ENCODE results near the gene CARMIL1.
A peak's percentile ranks its signal among the peaks of the same experiment; 100 is the strongest.

The CARMIL1 gene

DNA sequence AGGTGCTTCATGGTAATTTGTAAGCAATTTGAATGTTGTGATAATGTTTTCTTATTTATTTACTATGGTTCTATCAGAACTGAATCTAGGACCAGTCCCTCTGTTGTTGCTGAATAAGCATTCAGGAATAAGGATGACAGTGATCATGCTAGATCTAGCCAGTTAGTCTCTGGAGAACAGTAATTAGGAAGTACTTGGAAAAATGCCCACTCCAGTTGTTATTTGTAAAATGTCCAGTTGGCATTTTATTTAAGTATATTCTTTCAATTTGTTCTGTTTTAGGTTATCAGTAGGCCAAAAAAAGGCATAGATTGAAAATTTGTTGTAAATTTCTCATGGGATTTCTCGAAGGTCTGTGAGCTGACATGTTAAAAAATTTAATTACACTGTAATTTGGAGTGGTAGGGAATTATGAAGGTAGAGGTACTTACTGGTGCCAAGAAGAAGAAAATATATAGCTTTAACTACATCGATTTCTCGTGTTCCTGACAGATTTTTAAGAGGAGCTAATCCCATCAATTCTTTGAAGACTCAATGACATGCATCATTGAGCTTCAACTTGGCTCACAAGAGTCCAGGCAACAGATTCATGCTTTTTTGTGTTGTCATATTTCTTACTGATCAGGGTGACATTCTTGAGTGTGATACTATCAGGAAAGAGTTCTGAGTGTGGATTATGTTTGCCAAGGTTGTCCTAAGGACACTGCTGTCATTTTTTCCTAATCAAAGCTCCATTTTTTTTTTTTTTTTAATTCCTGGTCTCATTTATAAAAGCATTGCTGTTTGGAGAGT lies 177.3 kb downstream of the CARMIL1 start:
- Mint-ChIP-seq H3K4me1 (peaks cover 3% of the 10 kb centered on the region), H3K27ac (no peak overlapping the region), H3K36me3 (peaks cover 16% of the 10 kb centered on the region), H3K27me3 (no peaks in the 10 kb centered on the region), H3K4me3 (no peak overlapping the region), H3K9me3 (no peaks in the 10 kb centered on the region)

DNA sequence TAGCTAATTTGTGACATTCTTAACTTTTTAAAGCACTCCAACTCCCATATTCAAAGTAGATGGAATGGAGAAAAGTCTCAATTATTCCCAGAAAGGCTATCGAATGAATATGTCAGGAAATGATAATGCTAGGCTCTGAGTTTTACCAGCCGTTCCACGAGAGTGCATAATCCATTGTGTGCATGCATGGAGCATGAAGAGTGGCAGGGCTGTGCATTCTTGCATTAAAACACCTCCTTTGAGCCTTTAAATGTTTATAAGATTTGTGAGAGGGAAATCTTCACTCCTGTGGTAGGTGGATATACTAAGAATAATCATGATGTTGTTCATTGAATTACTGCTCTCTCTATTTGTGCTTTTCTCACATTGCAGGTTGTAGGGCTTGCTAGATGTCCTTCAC lies 178.3 kb downstream of the CARMIL1 start:
- peaks cover 3% of the 10 kb centered on the region for H3K4me1 Mint-ChIP-seq
- H3K9me3 Mint-ChIP-seq: no peaks in the 10 kb centered on the region
- H3K36me3 Mint-ChIP-seq: peaks cover 17% of the 10 kb centered on the region
- H3K27me3 Mint-ChIP-seq: no peaks in the 10 kb centered on the region
- no peak overlapping the region for H3K4me3 Mint-ChIP-seq
- H3K27ac Mint-ChIP-seq: no peak overlapping the region

DNA sequence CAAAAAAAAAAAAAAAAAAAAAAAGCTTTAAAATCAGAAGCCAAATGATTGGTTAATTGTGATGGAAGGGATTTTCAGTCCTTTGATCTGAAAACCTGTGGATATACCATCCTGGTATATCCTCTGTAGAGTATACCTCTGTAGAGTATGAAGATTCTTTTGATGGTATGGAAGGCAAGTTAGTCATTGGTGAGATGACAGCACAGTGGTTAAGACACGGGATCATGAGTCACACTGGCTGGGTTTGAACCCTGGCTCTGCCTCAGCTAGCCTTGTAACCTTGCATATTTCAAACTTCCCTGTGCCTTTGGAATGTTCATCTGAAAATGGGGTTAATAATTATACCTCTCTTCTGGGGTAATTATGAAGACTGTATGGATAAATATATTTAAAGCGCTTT lies 179.3 kb downstream of the CARMIL1 start:
- Mint-ChIP-seq H3K36me3 (peaks cover 20% of the 10 kb centered on the region), H3K9me3 (no peaks in the 10 kb centered on the region), H3K27me3 (no peaks in the 10 kb centered on the region), H3K27ac (no peak overlapping the region), H3K4me3 (no peak overlapping the region), H3K4me1 (peaks cover 3% of the 10 kb centered on the region)

DNA sequence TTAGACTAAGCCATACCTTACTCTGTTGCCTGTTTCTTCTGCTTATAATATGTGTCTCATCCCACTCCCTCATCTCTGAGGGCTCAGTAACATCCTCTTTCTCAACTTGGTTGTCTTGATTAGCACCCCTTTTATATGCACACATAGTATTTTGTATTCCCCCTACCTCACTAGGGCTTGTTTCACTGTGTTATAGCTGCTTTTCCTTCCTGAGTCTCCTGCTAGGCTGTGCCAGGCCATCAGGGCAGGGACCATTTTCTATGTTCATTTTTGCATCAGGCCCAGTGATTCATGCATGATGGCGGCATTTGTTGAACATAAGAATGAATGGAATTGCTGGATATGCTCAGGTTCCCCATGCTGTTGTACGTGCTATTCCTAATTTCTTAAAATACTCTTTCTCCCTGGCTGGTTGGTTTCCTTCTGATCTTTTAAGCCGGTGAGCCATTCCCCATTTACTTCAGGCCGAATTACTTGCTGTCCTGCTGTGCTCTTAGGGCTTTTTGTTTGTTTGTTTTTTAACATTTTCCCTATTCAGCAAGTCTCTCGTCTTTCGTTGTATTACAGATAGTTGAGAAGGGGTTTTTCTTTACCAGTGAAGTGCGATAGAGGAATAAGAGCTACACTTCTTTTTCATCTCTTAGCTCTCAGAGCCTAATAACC lies 183.2 kb downstream of the CARMIL1 start:
- no peak overlapping the region for H3K4me3 Mint-ChIP-seq
- peaks cover 12% of the 10 kb centered on the region for H3K36me3 Mint-ChIP-seq
- H3K9me3 Mint-ChIP-seq: no peaks in the 10 kb centered on the region
- H3K27ac Mint-ChIP-seq: peak overlapping the region; percentile 24
- peaks cover 3% of the 10 kb centered on the region for H3K4me1 Mint-ChIP-seq
- H3K27me3 Mint-ChIP-seq: no peaks in the 10 kb centered on the region

DNA sequence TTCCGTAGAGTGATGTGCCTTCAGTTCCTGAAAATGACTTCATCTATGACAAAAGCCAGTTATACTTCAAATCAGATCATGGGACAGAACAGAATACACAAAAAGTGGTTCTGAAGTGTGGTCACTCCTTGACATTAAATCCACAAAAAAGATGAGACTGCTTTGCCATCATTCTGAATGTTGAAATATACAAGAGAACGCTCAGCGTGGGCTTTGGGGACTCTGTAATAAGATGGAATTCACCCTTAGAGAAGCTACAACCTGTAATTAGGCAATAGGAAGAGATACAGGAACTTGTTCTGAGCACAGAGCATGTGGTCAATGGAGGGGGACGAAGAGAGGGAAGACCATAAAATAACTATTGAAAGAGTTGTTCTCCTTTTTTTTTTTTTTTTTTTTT lies 184.3 kb downstream of the CARMIL1 start:
- Mint-ChIP-seq H3K9me3 (no peaks in the 10 kb centered on the region), H3K36me3 (peaks cover 10% of the 10 kb centered on the region), H3K27me3 (no peaks in the 10 kb centered on the region), H3K27ac (no peak overlapping the region), H3K4me1 (no peaks in the 10 kb centered on the region), H3K4me3 (no peak overlapping the region)

DNA sequence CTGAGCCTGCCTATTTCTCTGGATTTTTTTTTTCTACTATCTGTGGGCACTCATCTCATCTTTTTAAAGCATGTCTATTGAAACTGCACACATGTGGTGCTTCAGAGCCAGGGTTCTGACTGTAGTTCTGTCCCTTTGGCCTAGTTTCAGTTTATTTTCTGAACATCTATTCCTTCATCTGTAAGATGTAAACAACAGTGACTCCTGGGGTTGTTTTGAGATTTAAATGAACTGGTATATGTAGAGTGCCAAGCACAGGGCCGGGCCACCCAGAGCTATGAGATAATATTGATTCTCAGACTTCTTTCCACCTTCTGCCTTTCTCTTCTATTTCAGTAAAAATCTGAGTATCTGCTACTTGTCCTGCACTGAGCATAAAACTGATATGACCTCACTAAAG lies 185.1 kb downstream of the CARMIL1 start:
- H3K9me3 Mint-ChIP-seq: no peaks in the 10 kb centered on the region
- no peaks in the 10 kb centered on the region for H3K27me3 Mint-ChIP-seq
- no peaks in the 10 kb centered on the region for H3K4me1 Mint-ChIP-seq
- peaks cover 10% of the 10 kb centered on the region for H3K36me3 Mint-ChIP-seq
- no peak overlapping the region for H3K27ac Mint-ChIP-seq
- H3K4me3 Mint-ChIP-seq: no peak overlapping the region

DNA sequence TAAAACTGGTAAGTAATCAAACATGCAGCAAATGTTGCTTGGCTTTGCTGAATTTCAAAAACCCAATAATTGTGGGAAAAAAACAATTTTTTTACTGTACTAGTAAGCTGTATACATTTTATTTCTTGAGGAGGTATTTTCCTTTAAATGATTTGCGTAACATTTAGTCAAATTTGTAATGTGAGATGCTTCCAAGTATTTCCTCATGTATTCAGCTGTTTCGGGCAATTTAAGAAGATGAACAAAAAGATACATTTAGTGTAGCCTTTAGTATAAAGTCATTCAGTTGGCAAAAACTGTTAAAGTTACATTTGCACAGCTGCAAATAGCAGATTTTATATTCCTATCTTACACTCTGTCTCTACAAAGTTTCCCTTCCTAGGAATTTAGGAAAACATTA lies 186.8 kb downstream of the CARMIL1 start:
- Mint-ChIP-seq H3K27ac (no peak overlapping the region), H3K27me3 (no peaks in the 10 kb centered on the region), H3K36me3 (peaks cover 8% of the 10 kb centered on the region), H3K4me1 (no peaks in the 10 kb centered on the region), H3K4me3 (no peak overlapping the region), H3K9me3 (no peaks in the 10 kb centered on the region)

DNA sequence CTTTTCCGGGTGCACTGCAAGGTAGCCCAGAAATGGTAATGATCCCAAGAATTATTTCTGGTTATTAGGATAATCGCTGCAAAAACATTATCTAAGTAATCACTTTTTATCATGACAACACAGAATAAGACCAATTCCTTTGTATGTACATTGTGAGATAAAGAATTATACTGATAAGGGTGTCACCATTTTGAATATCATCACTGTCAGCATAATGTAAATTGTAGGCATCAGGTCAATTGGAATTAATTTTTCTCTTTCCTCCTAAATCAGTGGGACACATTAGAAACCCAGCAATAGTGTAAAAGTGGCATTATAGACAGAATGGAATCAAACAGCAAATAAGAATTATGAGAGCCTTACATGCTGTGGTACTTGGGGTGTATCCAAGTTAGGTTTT lies 189.7 kb downstream of the CARMIL1 start:
- Mint-ChIP-seq H3K4me3 (no peak overlapping the region), H3K36me3 (peaks cover 4% of the 10 kb centered on the region)

DNA sequence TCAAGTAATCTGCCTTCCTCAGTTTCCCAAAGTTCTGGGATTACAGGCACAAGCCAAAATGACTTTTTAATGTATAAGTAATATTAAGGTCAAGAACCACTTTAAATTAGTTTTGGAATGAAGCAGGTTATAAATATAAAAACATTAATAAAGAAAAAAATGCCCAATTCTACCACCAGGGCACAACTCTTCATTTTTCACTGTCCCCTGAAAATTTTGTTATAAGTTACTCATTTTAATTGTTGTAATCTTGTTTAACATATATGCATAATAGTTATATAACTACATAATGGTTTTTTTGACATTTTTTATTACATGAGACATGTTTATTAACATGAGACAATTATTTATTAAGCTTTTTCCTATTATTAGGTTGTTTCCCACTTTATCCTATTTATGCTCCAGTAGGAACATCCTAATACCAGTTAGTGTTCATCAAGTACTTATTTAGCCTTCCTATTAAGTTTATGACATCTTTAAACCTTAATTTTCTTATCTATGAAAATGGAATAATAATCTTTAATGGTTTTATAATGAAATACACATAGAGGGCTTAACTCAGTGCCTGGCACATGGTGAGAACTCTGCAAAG lies 190.7 kb downstream of the CARMIL1 start:
- Mint-ChIP-seq H3K4me1 (no peaks in the 10 kb centered on the region), H3K9me3 (no peaks in the 10 kb centered on the region), H3K27me3 (no peaks in the 10 kb centered on the region), H3K4me3 (no peak overlapping the region), H3K27ac (no peak overlapping the region), H3K36me3 (peaks cover 9% of the 10 kb centered on the region)

More for the DNA sequence above, 189.7 kb downstream of the CARMIL1 start:
- no peaks in the 10 kb centered on the region for H3K9me3 Mint-ChIP-seq
- H3K27me3 Mint-ChIP-seq: no peaks in the 10 kb centered on the region
- no peak overlapping the region for H3K27ac Mint-ChIP-seq
- no peaks in the 10 kb centered on the region for H3K4me1 Mint-ChIP-seq

DNA sequence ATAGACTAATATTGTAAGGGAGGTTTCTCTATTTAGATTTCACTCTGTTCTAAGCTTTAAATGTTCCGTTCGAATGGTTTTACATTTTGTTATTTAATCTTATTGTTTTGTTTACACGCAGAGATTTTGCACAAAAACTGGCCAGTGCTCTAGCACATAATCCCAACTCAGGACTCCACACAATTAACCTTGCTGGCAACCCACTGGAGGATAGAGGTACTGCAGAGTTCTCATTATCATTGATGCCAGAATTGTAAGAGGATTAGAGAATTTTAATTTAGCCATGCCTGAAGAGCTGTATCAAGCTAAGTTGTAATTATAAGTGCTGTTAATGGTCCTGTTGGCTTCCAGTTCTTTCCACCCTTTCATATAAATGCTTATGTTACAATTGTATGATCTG lies 193.1 kb downstream of the CARMIL1 start:
- Mint-ChIP-seq H3K4me1 (no peaks in the 10 kb centered on the region), H3K27ac (no peak overlapping the region), H3K9me3 (no peaks in the 10 kb centered on the region), H3K36me3 (peaks cover 13% of the 10 kb centered on the region), H3K4me3 (no peak overlapping the region), H3K27me3 (no peaks in the 10 kb centered on the region)

DNA sequence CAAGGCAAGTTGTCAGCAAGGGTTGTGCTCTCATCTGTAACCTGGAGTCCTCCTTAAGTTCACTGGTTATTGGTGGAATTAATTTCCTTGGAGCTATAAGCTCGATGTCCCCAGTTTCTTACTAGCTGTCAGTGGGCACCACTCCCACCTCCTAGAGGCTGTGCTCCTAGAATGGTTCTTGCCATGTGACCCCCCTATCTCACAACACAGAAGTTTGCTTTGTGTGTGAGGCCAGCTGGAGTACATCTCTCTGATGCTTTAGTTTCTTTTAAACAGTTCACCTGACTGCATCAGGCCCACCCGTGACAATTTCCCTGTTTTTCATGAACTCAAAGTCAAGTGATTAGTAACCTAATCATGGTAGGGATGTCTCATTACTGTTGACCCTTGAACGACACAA lies 193.7 kb downstream of the CARMIL1 start:
- Mint-ChIP-seq H3K4me1 (no peaks in the 10 kb centered on the region), H3K36me3 (peaks cover 13% of the 10 kb centered on the region), H3K4me3 (no peak overlapping the region), H3K27ac (no peak overlapping the region), H3K27me3 (no peaks in the 10 kb centered on the region), H3K9me3 (no peaks in the 10 kb centered on the region)

DNA sequence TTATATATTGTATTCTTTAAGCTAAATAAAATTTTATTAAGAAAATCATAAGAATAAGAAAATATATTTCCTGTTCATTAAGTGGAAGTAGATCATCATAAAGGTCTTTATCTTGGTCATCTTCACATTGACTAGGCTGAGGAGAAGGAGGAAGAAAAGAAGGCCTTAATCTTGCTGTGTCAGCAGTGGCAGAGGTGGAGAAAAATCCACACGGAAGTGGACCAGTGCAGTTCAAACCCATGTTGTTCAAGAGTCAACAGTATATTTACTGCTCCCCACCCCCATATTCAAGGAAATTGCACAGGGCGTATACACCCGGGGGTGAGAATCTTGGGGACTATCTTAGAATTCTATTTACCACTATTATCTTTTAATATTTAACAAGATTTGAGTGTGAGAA lies 194.3 kb downstream of the CARMIL1 start:
- H3K4me1 Mint-ChIP-seq: no peaks in the 10 kb centered on the region
- no peak overlapping the region for H3K4me3 Mint-ChIP-seq
- no peaks in the 10 kb centered on the region for H3K9me3 Mint-ChIP-seq
- H3K27ac Mint-ChIP-seq: peak overlapping the region; percentile 74
- H3K27me3 Mint-ChIP-seq: no peaks in the 10 kb centered on the region
- H3K36me3 Mint-ChIP-seq: peaks cover 13% of the 10 kb centered on the region

DNA sequence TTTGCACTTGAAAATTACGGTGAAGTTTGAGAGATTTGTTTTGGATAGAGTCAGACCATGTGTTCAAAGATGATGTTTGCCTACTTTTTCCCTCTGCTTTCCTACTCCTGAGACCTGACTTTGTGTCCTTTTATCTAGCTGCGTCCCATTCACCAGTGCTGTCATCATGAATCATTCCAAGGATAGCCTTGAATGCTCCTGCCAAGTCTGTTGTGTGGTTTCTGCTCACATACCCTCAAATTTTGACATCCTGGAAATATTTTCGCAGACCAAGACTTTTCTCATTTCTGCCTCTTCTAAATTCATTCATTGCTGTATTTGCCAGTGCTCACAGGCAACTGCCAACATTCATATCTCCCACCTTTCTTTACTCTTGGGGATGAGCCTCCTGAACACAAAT lies 197.0 kb downstream of the CARMIL1 start:
- Mint-ChIP-seq H3K27me3 (no peaks in the 10 kb centered on the region), H3K27ac (peak overlapping the region; percentile 32), H3K4me3 (no peak overlapping the region), H3K36me3 (peaks cover 20% of the 10 kb centered on the region), H3K4me1 (no peaks in the 10 kb centered on the region), H3K9me3 (no peaks in the 10 kb centered on the region)

DNA sequence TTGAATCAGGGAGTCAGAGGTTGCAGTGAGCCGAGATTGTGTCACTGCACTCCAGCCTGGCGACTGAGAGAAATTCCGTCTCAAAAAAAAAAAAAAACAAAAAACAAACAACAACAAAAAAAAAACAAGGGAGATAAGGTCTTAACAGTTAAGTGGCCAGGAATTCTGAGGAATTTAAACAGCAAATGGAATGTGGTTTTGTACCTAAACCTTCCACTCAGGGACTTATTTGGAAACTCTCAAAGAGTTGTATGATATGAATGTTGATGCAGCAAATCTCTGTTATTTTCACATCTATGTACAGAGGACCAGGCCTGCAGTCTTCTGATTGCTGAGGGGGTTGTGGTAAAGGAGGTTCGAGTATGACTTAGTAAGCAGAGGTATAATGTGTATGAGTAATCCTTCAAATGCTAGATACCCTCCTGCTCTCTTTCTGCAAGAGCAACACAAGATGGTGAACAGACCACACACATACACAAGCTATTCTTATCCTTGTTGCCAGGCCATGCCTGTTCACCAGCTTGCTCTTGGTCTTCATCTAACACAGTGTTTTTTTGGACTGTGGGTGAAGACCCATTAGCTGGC lies 197.9 kb downstream of the CARMIL1 start:
- Mint-ChIP-seq H3K27ac (no peak overlapping the region), H3K4me1 (no peaks in the 10 kb centered on the region), H3K4me3 (no peak overlapping the region), H3K36me3 (peaks cover 20% of the 10 kb centered on the region), H3K9me3 (no peaks in the 10 kb centered on the region), H3K27me3 (no peaks in the 10 kb centered on the region)

DNA sequence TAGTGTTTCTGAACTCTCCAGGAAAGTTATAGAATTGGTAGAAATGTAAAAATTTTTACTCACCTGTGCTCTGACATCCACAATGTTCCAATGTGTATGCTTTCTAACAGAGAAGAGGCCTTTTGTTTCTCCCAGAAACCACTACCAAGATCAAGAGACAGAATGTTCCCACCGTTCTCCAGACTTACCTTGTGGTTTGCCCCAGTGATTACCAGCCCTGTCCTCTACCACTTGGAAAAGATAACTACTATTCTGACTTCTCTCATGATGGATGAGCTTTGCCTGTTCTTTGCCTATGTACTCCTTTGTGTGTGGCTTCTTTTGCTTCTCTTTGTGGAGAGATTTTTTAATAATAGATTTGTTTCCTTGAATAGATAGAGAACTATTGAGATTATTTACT lies 199.8 kb downstream of the CARMIL1 start:
- Mint-ChIP-seq H3K4me3 (no peak overlapping the region), H3K36me3 (peaks cover 24% of the 10 kb centered on the region), H3K9me3 (no peaks in the 10 kb centered on the region), H3K4me1 (no peaks in the 10 kb centered on the region), H3K27ac (no peak overlapping the region), H3K27me3 (no peaks in the 10 kb centered on the region)

DNA sequence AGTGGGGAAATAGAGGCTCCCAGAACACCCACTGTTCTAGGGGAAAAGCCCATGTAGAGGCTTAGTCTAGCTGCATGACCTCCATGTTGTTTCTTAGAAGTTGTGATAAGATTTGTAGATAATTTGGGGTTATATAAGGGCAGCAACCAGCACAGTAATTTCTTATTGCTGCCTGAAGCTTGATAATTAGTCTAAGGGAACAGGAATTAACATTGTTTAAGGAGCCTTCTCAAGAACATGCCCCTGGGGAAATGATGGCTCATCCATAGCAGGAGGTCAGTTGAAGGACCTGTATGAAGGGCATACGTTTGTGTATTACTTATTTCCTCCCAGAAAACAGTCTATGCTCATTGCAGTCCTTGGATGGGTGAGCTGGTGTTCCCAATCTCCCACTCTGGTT lies 202.1 kb downstream of the CARMIL1 start:
- H3K27me3 Mint-ChIP-seq: no peaks in the 10 kb centered on the region
- H3K9me3 Mint-ChIP-seq: no peaks in the 10 kb centered on the region
- no peak overlapping the region for H3K27ac Mint-ChIP-seq
- H3K4me3 Mint-ChIP-seq: no peak overlapping the region
- H3K36me3 Mint-ChIP-seq: peaks cover 14% of the 10 kb centered on the region
- no peaks in the 10 kb centered on the region for H3K4me1 Mint-ChIP-seq
